WTC11 (cell line): Measurements from ENCODE around the gene NXF1. TPM values are rescaled to one million over a fixed set of nuclear protein-coding genes. Genes with fewer than 3 reads are reported as not detected.

Experiments
- CREM ChIP-seq: sonication (generic); formaldehyde crosslinking; IDR thresholded peaks from 2 replicates; pipeline ENCODE4 v1.8.1; 2022; ENCODE audit warnings: mild to moderate bottlenecking, missing genetic modification reagents, moderate library complexity
- ELF4 ChIP-seq: sonication (generic); formaldehyde crosslinking; IDR thresholded peaks from 2 replicates; pipeline ENCODE4 v1.8.1; 2022; ENCODE audit warnings: low read depth, mild to moderate bottlenecking, moderate library complexity, missing genetic modification reagents
- EMX1 ChIP-seq: fragments of 250-450 bp; sonication (Bioruptor Pico); IDR thresholded peaks from 2 replicates; pipeline ENCODE4 v1.8.0; 2021; ENCODE audit warnings: mild to moderate bottlenecking
- FOXK1 ChIP-seq: sonication (generic); formaldehyde crosslinking; IDR thresholded peaks from 2 replicates; pipeline ENCODE4 v1.8.0; 2022; ENCODE audit warnings: mild to moderate bottlenecking, moderate library complexity, missing genetic modification reagents
- MXD4 ChIP-seq: fragments of 250-450 bp; sonication (Bioruptor Pico); IDR thresholded peaks from 2 replicates; pipeline ENCODE4 v1.8.0; 2021; ENCODE audit warnings: mild to moderate bottlenecking, moderate library complexity, borderline replicate concordance
- NFE2L1 ChIP-seq: sonication (generic); formaldehyde crosslinking; IDR thresholded peaks from 2 replicates; pipeline ENCODE4 v1.8.1; 2023; ENCODE audit warnings: missing genetic modification reagents
- NR2C2 ChIP-seq: sonication (generic); formaldehyde crosslinking; IDR thresholded peaks from 2 replicates; pipeline ENCODE4 v1.8.0; 2022; ENCODE audit warnings: mild to moderate bottlenecking, missing genetic modification reagents
- NR3C1 ChIP-seq: sonication (generic); formaldehyde crosslinking; conservative IDR thresholded peaks from 2 replicates; pipeline ENCODE4 v1.8.1; 2023; ENCODE audit warnings: low read depth, mild to moderate bottlenecking, missing genetic modification reagents
- OVOL2 ChIP-seq: fragments of 250-450 bp; sonication (Bioruptor Pico); IDR thresholded peaks from 2 replicates; pipeline ENCODE4 v1.9.0; 2021; ENCODE audit warnings: mild to moderate bottlenecking, borderline replicate concordance
- SP1 ChIP-seq: sonication (generic); formaldehyde crosslinking; conservative IDR thresholded peaks from 2 replicates; pipeline ENCODE4 v1.8.1; 2022; ENCODE audit warnings: missing genetic modification reagents
- TP53 ChIP-seq: sonication (generic); formaldehyde crosslinking; IDR thresholded peaks from 2 replicates; pipeline ENCODE4 v1.8.1; 2023; ENCODE audit warnings: mild to moderate bottlenecking, missing genetic modification reagents
- ZNF121 ChIP-seq: sonication (generic); formaldehyde crosslinking; IDR thresholded peaks from 2 replicates; pipeline ENCODE4 v1.8.0; 2023; ENCODE audit warnings: missing genetic modification reagents
- ZNF263 ChIP-seq: sonication (generic); formaldehyde crosslinking; IDR thresholded peaks from 2 replicates; pipeline ENCODE4 v1.8.1; 2022; ENCODE audit warnings: low read depth, mild to moderate bottlenecking, moderate library complexity, missing genetic modification reagents
- ZNF416 ChIP-seq: fragments of 250-450 bp; sonication (Bioruptor Pico); IDR thresholded peaks from 2 replicates; pipeline ENCODE4 v1.9.0; 2021; ENCODE audit warnings: mild to moderate bottlenecking, inconsistent platforms
- total RNA-seq: library from RNA; stranded (reverse); gene quantifications from 3 replicates; pipeline ENCODE4 v1.2.3, GENCODE V29; 2021
- TF ChIP-seq, protein P1 (sequence below): fragments of 250-450 bp; sonication (Bioruptor Pico); IDR thresholded peaks from 2 replicates; pipeline ENCODE4 v1.9.0; 2021; ENCODE audit warnings: moderate library complexity, mild to moderate bottlenecking, inconsistent platforms, borderline replicate concordance
- TF ChIP-seq, protein P2 (sequence below): fragments of 250-450 bp; sonication (Bioruptor Pico); IDR thresholded peaks from 2 replicates; pipeline ENCODE4 v1.8.0; 2021; ENCODE audit warnings: mild to moderate bottlenecking
- TF ChIP-seq, protein P3 (sequence below): sonication (generic); formaldehyde crosslinking; conservative IDR thresholded peaks from 2 replicates; pipeline ENCODE4 v1.8.1; 2023; ENCODE audit warnings: mild to moderate bottlenecking, low read depth, missing genetic modification reagents, moderate library complexity
- TF ChIP-seq, protein P4 (sequence below): sonication (generic); formaldehyde crosslinking; IDR thresholded peaks from 2 replicates; pipeline ENCODE4 v1.8.1; 2023; ENCODE audit warnings: mild to moderate bottlenecking, missing genetic modification reagents
- TF ChIP-seq, protein P5 (sequence below): sonication (generic); formaldehyde crosslinking; IDR thresholded peaks from 2 replicates; pipeline ENCODE4 v1.8.1; 2023; ENCODE audit warnings: mild to moderate bottlenecking, missing genetic modification reagents
- TF ChIP-seq, protein P6 (sequence below): sonication (generic); formaldehyde crosslinking; IDR thresholded peaks from 2 replicates; pipeline ENCODE4 v1.8.1; 2023; ENCODE audit warnings: mild to moderate bottlenecking, missing genetic modification reagents, moderate library complexity
- TF ChIP-seq, protein P7 (sequence below): sonication (generic); formaldehyde crosslinking; IDR thresholded peaks from 2 replicates; pipeline ENCODE4 v1.8.0; 2023; ENCODE audit warnings: missing genetic modification reagents, mild to moderate bottlenecking, borderline replicate concordance
- TF ChIP-seq, protein P8 (sequence below): sonication (generic); formaldehyde crosslinking; IDR thresholded peaks from 2 replicates; pipeline ENCODE4 v1.8.0; 2023; ENCODE audit warnings: mild to moderate bottlenecking, missing genetic modification reagents

NXF1 gene
- total RNA-seq, 1 experiment from 2014 or later, result 43.2 TPM

DNA sequence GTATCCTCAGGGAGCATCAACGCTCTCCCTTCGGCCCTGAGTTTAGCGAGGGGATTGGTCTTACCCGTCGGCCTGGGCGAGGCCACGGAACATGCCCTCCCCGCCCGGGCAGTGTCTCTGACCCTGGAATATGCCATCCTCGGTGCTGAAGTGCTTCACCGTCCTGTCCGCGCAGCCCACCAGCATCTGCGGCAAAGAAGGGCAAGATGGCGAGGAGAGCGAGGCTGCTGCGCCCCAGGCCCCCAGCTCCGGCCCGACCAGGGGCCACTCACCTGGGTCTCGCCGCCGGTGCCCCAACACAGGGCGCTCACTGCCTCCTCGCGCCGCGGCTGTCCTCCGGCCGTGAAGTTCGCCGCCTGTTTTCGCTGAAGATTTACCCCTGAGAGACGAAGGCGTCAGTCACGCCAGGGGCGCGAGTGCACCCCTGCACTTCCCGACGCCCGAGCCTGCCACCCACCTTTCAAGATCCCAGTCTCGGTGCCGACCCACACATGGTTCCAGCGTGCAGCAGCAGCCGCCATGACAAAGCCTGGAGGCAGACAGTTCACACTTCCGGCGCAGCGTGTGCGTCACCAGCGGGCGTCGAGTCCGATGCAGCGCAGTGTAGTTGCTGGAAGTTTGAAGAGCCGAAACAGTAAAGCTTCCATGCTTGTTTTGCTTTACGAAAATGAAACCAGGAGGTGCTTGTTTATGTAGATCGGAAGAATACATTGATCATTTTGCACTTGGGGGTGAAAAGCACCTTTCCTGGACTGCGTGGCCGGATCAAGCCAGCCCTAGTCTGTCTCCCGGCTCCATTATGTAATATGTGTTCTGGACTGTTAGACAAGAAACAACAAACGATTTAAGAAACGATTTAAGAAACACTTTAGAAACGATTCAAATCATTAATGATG lies 34.1 kb upstream of the NXF1 start, which contains the start of gene WDR74 (continued):
- TF ChIP-seq, protein P1, sequence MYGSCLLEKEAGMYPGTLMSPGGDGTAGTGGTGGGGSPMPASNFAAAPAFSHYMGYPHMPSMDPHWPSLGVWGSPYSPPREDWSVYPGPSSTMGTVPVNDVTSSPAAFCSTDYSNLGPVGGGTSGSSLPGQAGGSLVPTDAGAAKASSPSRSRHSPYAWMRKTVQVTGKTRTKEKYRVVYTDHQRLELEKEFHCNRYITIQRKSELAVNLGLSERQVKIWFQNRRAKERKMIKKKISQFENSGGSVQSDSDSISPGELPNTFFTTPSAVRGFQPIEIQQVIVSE, result no peak
- TF ChIP-seq MXD4 (CRISPR knock-in tag), result no peak
- TF ChIP-seq, protein P2, sequence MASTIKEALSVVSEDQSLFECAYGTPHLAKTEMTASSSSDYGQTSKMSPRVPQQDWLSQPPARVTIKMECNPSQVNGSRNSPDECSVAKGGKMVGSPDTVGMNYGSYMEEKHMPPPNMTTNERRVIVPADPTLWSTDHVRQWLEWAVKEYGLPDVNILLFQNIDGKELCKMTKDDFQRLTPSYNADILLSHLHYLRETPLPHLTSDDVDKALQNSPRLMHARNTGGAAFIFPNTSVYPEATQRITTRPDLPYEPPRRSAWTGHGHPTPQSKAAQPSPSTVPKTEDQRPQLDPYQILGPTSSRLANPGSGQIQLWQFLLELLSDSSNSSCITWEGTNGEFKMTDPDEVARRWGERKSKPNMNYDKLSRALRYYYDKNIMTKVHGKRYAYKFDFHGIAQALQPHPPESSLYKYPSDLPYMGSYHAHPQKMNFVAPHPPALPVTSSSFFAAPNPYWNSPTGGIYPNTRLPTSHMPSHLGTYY (CRISPR knock-in tag), result no peak
- TF ChIP-seq NR3C1 (CRISPR knock-in tag), result no peak
- TF ChIP-seq ZNF263 (CRISPR knock-in tag), result no peak
- TF ChIP-seq, protein P3, sequence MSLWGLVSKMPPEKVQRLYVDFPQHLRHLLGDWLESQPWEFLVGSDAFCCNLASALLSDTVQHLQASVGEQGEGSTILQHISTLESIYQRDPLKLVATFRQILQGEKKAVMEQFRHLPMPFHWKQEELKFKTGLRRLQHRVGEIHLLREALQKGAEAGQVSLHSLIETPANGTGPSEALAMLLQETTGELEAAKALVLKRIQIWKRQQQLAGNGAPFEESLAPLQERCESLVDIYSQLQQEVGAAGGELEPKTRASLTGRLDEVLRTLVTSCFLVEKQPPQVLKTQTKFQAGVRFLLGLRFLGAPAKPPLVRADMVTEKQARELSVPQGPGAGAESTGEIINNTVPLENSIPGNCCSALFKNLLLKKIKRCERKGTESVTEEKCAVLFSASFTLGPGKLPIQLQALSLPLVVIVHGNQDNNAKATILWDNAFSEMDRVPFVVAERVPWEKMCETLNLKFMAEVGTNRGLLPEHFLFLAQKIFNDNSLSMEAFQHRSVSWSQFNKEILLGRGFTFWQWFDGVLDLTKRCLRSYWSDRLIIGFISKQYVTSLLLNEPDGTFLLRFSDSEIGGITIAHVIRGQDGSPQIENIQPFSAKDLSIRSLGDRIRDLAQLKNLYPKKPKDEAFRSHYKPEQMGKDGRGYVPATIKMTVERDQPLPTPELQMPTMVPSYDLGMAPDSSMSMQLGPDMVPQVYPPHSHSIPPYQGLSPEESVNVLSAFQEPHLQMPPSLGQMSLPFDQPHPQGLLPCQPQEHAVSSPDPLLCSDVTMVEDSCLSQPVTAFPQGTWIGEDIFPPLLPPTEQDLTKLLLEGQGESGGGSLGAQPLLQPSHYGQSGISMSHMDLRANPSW (CRISPR knock-in tag), result no peak
- TF ChIP-seq NFE2L1 (CRISPR knock-in tag), result peak; percentile 89; the same call in 1 of the 2 replicates
- no peak for TF ChIP-seq TP53 (CRISPR knock-in tag)
- no peak for TF ChIP-seq OVOL2 (CRISPR knock-in tag)
- no peak for TF ChIP-seq ELF4 (CRISPR knock-in tag)
- TF ChIP-seq, protein P4, sequence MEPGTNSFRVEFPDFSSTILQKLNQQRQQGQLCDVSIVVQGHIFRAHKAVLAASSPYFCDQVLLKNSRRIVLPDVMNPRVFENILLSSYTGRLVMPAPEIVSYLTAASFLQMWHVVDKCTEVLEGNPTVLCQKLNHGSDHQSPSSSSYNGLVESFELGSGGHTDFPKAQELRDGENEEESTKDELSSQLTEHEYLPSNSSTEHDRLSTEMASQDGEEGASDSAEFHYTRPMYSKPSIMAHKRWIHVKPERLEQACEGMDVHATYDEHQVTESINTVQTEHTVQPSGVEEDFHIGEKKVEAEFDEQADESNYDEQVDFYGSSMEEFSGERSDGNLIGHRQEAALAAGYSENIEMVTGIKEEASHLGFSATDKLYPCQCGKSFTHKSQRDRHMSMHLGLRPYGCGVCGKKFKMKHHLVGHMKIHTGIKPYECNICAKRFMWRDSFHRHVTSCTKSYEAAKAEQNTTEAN (CRISPR knock-in tag), result peak; percentile 51; the same call in 1 of the 2 replicates
- TF ChIP-seq, protein P5, sequence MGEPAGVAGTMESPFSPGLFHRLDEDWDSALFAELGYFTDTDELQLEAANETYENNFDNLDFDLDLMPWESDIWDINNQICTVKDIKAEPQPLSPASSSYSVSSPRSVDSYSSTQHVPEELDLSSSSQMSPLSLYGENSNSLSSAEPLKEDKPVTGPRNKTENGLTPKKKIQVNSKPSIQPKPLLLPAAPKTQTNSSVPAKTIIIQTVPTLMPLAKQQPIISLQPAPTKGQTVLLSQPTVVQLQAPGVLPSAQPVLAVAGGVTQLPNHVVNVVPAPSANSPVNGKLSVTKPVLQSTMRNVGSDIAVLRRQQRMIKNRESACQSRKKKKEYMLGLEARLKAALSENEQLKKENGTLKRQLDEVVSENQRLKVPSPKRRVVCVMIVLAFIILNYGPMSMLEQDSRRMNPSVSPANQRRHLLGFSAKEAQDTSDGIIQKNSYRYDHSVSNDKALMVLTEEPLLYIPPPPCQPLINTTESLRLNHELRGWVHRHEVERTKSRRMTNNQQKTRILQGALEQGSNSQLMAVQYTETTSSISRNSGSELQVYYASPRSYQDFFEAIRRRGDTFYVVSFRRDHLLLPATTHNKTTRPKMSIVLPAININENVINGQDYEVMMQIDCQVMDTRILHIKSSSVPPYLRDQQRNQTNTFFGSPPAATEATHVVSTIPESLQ (CRISPR knock-in tag), result no peak
- TF ChIP-seq, protein P6, sequence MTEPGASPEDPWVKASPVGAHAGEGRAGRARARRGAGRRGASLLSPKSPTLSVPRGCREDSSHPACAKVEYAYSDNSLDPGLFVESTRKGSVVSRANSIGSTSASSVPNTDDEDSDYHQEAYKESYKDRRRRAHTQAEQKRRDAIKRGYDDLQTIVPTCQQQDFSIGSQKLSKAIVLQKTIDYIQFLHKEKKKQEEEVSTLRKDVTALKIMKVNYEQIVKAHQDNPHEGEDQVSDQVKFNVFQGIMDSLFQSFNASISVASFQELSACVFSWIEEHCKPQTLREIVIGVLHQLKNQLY (CRISPR knock-in tag), result no peak
- TF ChIP-seq CREM (CRISPR knock-in tag), result peak; percentile 99
- TF ChIP-seq, protein P7, sequence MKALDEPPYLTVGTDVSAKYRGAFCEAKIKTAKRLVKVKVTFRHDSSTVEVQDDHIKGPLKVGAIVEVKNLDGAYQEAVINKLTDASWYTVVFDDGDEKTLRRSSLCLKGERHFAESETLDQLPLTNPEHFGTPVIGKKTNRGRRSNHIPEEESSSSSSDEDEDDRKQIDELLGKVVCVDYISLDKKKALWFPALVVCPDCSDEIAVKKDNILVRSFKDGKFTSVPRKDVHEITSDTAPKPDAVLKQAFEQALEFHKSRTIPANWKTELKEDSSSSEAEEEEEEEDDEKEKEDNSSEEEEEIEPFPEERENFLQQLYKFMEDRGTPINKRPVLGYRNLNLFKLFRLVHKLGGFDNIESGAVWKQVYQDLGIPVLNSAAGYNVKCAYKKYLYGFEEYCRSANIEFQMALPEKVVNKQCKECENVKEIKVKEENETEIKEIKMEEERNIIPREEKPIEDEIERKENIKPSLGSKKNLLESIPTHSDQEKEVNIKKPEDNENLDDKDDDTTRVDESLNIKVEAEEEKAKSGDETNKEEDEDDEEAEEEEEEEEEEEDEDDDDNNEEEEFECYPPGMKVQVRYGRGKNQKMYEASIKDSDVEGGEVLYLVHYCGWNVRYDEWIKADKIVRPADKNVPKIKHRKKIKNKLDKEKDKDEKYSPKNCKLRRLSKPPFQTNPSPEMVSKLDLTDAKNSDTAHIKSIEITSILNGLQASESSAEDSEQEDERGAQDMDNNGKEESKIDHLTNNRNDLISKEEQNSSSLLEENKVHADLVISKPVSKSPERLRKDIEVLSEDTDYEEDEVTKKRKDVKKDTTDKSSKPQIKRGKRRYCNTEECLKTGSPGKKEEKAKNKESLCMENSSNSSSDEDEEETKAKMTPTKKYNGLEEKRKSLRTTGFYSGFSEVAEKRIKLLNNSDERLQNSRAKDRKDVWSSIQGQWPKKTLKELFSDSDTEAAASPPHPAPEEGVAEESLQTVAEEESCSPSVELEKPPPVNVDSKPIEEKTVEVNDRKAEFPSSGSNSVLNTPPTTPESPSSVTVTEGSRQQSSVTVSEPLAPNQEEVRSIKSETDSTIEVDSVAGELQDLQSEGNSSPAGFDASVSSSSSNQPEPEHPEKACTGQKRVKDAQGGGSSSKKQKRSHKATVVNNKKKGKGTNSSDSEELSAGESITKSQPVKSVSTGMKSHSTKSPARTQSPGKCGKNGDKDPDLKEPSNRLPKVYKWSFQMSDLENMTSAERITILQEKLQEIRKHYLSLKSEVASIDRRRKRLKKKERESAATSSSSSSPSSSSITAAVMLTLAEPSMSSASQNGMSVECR (CRISPR knock-in tag), result peak; percentile 95; the same call in 1 of the 2 replicates
- TF ChIP-seq EMX1 (CRISPR knock-in tag), result no peak
- TF ChIP-seq, protein P8, sequence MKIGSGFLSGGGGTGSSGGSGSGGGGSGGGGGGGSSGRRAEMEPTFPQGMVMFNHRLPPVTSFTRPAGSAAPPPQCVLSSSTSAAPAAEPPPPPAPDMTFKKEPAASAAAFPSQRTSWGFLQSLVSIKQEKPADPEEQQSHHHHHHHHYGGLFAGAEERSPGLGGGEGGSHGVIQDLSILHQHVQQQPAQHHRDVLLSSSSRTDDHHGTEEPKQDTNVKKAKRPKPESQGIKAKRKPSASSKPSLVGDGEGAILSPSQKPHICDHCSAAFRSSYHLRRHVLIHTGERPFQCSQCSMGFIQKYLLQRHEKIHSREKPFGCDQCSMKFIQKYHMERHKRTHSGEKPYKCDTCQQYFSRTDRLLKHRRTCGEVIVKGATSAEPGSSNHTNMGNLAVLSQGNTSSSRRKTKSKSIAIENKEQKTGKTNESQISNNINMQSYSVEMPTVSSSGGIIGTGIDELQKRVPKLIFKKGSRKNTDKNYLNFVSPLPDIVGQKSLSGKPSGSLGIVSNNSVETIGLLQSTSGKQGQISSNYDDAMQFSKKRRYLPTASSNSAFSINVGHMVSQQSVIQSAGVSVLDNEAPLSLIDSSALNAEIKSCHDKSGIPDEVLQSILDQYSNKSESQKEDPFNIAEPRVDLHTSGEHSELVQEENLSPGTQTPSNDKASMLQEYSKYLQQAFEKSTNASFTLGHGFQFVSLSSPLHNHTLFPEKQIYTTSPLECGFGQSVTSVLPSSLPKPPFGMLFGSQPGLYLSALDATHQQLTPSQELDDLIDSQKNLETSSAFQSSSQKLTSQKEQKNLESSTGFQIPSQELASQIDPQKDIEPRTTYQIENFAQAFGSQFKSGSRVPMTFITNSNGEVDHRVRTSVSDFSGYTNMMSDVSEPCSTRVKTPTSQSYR (CRISPR knock-in tag), result no peak
- no peak for TF ChIP-seq NR2C2 (CRISPR knock-in tag)
- no peak for TF ChIP-seq ZNF121
- TF ChIP-seq ZNF416 (CRISPR knock-in tag), result no peak
- peak; percentile 87 for TF ChIP-seq SP1 (CRISPR knock-in tag)
- TF ChIP-seq FOXK1 (CRISPR knock-in tag), result peak; percentile 98
